ENCODE data around the gene SGSH. TPM values are rescaled to one million over a fixed set of nuclear protein-coding genes. Genes with fewer than 3 reads are reported as not detected.

SGSH gene
- total RNA-seq, 1 donor = 15.9 TPM

DNA sequence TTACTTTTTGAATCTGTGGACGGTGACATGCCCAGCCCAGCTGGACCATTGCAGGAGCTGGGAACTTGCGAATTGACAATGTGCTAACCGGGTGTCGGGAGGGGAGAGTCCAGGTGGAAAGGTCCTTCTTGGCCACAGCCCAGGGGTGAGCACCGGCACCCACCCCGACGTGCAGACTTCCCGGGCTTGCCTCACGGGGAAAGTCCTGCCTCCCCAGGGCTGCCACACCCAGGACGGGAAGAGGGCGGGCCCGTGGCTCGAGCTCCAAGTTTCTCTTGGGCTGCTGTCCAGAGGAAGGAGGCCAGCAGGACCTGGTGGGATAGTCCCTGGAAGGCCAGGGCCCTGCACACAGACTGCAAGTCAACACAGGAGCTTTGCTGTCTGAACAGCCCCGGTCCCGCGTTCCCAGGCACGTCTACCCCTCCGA lies 32.6 kb downstream of the SGSH start:
- H3K4me3 ChIP-seq (ENCODE audit: insufficient read depth, low read length) = peak overlapping the region; percentile 47
- peak overlapping the region; percentile 64 for H3K4me2 ChIP-seq (ENCODE audit: insufficient read depth, low read length)
- H4K20me1 ChIP-seq (ENCODE audit: insufficient read depth, low read length) = no peaks in the 10 kb centered on the region
- H3K79me2 ChIP-seq (ENCODE audit: insufficient read depth, low read length) = no peaks in the 10 kb centered on the region
- peak; percentile 91 for DNase-seq (ENCODE audit: insufficient read length, low spot score, missing footprints)
- H3K4me1 ChIP-seq (ENCODE audit: insufficient read depth, low read length) = peaks cover 2% of the 10 kb centered on the region
- TF ChIP-seq, protein P1, sequence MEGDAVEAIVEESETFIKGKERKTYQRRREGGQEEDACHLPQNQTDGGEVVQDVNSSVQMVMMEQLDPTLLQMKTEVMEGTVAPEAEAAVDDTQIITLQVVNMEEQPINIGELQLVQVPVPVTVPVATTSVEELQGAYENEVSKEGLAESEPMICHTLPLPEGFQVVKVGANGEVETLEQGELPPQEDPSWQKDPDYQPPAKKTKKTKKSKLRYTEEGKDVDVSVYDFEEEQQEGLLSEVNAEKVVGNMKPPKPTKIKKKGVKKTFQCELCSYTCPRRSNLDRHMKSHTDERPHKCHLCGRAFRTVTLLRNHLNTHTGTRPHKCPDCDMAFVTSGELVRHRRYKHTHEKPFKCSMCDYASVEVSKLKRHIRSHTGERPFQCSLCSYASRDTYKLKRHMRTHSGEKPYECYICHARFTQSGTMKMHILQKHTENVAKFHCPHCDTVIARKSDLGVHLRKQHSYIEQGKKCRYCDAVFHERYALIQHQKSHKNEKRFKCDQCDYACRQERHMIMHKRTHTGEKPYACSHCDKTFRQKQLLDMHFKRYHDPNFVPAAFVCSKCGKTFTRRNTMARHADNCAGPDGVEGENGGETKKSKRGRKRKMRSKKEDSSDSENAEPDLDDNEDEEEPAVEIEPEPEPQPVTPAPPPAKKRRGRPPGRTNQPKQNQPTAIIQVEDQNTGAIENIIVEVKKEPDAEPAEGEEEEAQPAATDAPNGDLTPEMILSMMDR (IDR thresholded peaks at IDR 0.05; ENCODE audit: extremely low read depth, low read depth, low read length) = no peak
- no peaks in the 10 kb centered on the region for H3K9me3 ChIP-seq (ENCODE audit: low read depth, low read length)
- H3K27me3 ChIP-seq (ENCODE audit: insufficient read depth, low read length) = peaks cover 16% of the 10 kb centered on the region
- no peaks in the 10 kb centered on the region for H3K36me3 ChIP-seq (ENCODE audit: insufficient read depth, low read length)
- no peak overlapping the region for H3K27ac ChIP-seq (ENCODE audit: low read depth, low read length)
- peak overlapping the region; percentile 44 for H2AFZ ChIP-seq (ENCODE audit: low read length)

DNA sequence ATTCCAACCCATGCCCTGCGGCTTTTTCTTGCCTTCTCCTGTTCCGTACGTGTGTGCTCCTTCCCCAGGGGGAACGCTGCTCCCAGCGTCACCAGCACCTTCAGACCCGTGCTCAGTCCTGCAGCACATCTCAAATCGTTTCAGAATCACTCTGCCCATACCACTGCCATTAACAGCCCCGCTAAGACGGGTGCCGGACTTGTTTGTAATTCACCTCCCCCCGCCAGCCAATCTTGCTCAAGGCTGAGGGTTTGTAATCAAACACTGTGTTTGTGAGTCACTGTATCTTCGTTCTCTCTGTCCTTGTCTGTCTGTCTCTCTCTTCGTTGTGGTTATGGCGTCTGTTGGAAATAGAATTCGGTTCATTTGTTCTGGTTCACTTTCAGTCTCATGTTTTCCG lies 33.0 kb downstream of the SGSH start:
- Histone ChIP-seq H2AFZ (ENCODE audit: low read length) (peak overlapping the region; percentile 44), H3K4me1 (ENCODE audit: insufficient read depth, low read length) (peaks cover under 1% of the 10 kb centered on the region), H4K20me1 (ENCODE audit: insufficient read depth, low read length) (no peaks in the 10 kb centered on the region), H3K4me2 (ENCODE audit: insufficient read depth, low read length) (peak overlapping the region; percentile 64), H3K27me3 (ENCODE audit: insufficient read depth, low read length) (peaks cover 16% of the 10 kb centered on the region), H3K4me3 (ENCODE audit: insufficient read depth, low read length) (peak overlapping the region; percentile 47), H3K9me3 (ENCODE audit: low read depth, low read length) (no peaks in the 10 kb centered on the region), H3K27ac (ENCODE audit: low read depth, low read length) (no peak overlapping the region), H3K36me3 (ENCODE audit: insufficient read depth, low read length) (no peaks in the 10 kb centered on the region), H3K79me2 (ENCODE audit: insufficient read depth, low read length) (no peaks in the 10 kb centered on the region)
- TF ChIP-seq, protein P1 (IDR thresholded peaks at IDR 0.05; ENCODE audit: extremely low read depth, low read depth, low read length) = no peak
- peak; percentile 93 for DNase-seq (ENCODE audit: insufficient read length, low spot score, missing footprints)

DNA sequence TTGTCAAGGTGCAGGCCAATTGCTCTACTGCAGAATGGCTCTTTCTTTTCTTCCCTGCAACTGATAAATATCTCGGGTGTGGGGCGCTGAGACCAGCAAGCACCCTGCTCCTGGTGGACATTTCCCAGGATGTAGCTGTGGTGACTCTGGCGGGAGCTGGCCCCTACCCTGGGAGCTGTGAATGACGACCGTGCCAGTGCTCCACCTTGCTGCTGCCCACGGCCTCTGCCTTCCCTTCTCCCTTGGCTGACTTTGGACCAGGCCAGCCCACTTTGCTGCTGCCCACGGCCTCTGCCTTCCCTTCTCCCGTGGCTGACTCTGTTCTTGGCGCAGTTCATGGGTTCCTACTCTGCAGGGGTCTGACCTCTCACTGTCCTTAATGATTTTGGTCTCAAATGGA lies 34.2 kb downstream of the SGSH start:
- no peak overlapping the region for H3K4me2 ChIP-seq (ENCODE audit: insufficient read depth, low read length)
- H4K20me1 ChIP-seq (ENCODE audit: insufficient read depth, low read length) = no peaks in the 10 kb centered on the region
- no peak overlapping the region for H3K4me3 ChIP-seq (ENCODE audit: insufficient read depth, low read length)
- no peaks in the 10 kb centered on the region for H3K9me3 ChIP-seq (ENCODE audit: low read depth, low read length)
- peaks cover 11% of the 10 kb centered on the region for H3K27me3 ChIP-seq (ENCODE audit: insufficient read depth, low read length)
- H2AFZ ChIP-seq (ENCODE audit: low read length) = no peak overlapping the region
- no peaks in the 10 kb centered on the region for H3K36me3 ChIP-seq (ENCODE audit: insufficient read depth, low read length)
- no peaks in the 10 kb centered on the region for H3K4me1 ChIP-seq (ENCODE audit: insufficient read depth, low read length)
- DNase-seq (ENCODE audit: insufficient read length, low spot score, missing footprints) = peak; percentile 57
- TF ChIP-seq, protein P1 (IDR thresholded peaks at IDR 0.05; ENCODE audit: extremely low read depth, low read depth, low read length) = no peak
- H3K79me2 ChIP-seq (ENCODE audit: insufficient read depth, low read length) = no peaks in the 10 kb centered on the region
- no peak overlapping the region for H3K27ac ChIP-seq (ENCODE audit: low read depth, low read length)

DNA sequence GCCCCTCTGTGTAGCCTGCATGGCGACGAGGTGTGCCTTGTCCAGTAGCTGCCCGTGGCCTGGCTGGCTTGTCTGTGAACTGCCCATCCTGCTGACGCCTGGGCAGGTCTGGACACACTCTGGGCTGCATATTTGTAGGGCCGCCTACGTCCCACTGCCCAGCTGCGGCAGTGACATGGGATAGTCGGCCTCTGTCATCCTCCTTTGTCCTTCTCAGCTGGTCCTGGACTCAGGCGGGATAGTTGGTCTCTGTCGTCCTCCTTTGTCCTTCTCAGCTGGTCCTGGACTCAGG lies 35.8 kb downstream of the SGSH start:
- Histone ChIP-seq H3K36me3 (ENCODE audit: insufficient read depth, low read length) (no peaks in the 10 kb centered on the region), H3K27ac (ENCODE audit: low read depth, low read length) (no peak overlapping the region), H2AFZ (ENCODE audit: low read length) (no peak overlapping the region), H3K27me3 (ENCODE audit: insufficient read depth, low read length) (peaks cover 15% of the 10 kb centered on the region), H3K9me3 (ENCODE audit: low read depth, low read length) (no peaks in the 10 kb centered on the region), H4K20me1 (ENCODE audit: insufficient read depth, low read length) (no peaks in the 10 kb centered on the region), H3K4me1 (ENCODE audit: insufficient read depth, low read length) (no peaks in the 10 kb centered on the region), H3K79me2 (ENCODE audit: insufficient read depth, low read length) (no peaks in the 10 kb centered on the region), H3K4me3 (ENCODE audit: insufficient read depth, low read length) (no peak overlapping the region), H3K4me2 (ENCODE audit: insufficient read depth, low read length) (no peak overlapping the region)
- TF ChIP-seq, protein P1 (IDR thresholded peaks at IDR 0.05; ENCODE audit: extremely low read depth, low read depth, low read length) = no peak
- peak; percentile 69 for DNase-seq (ENCODE audit: insufficient read length, low spot score, missing footprints)

Measured in osteoblast (primary cell).